ENCODE results near the gene MYL9. TPM values are rescaled to one million over a fixed set of nuclear protein-coding genes. Genes with fewer than 3 reads are reported as not detected.

MYL9 gene
- total and polyA plus RNA-seq, 2 donors (not counting 1 experiment from before 2014, with no cell fraction given): 25.4 to 457 TPM

- DNase-seq (ENCODE audit: low read depth in 2 of 2): peak; percentile 87 to 93
- peak overlapping the region; percentile 54 for H3K27ac ChIP-seq (ENCODE audit: insufficient read depth, low read length)
- H3K9ac ChIP-seq (ENCODE audit: insufficient read depth, low read length): no peak overlapping the region
- H3K79me2 ChIP-seq (ENCODE audit: control insufficient read depth, insufficient read depth, low read length): peaks cover 83% of the 10 kb centered on the region
- peaks cover 4% of the 10 kb centered on the region for H4K20me1 ChIP-seq (ENCODE audit: control insufficient read depth, extremely low read depth, insufficient read depth, low read length)
- H3K4me3 ChIP-seq (replicated peaks in 1 of 4; ENCODE audit: control extremely low read depth in 1 of 4, insufficient read depth in 1 of 4, low read depth in 3 of 4, low read length in 4 of 4): no peak overlapping the region
- H3K36me3 ChIP-seq (ENCODE audit: control insufficient read depth, insufficient read depth, low read length): peaks cover 20% of the 10 kb centered on the region
- TF ChIP-seq CTCF (conservative IDR thresholded peaks at IDR 0.05 in 1 of 2, IDR thresholded peaks at IDR 0.05 in 1 of 2; ENCODE audit: low read depth in 1 of 2, low read length in 2 of 2) (no peak), EZH2 (IDR thresholded peaks at IDR 0.05; ENCODE audit: low read length, missing control alignments) (no peak)
- no peaks in the 10 kb centered on the region for H3K27me3 ChIP-seq (ENCODE audit: control insufficient read depth, insufficient read depth, low read length)
- H3K4me1 ChIP-seq (ENCODE audit: control insufficient read depth, extremely low read depth, insufficient read depth, low read length): peaks cover 21% of the 10 kb centered on the region
- H3K9me3 ChIP-seq (ENCODE audit: control insufficient read depth, insufficient read depth, low read depth, low read length): no peaks in the 10 kb centered on the region
- no peak overlapping the region for H2AFZ ChIP-seq (ENCODE audit: low read length)
- peak overlapping the region; percentile 28 for H3K4me2 ChIP-seq (ENCODE audit: extremely low read depth, insufficient read depth, low read length)
These were observed 47.6 kb upstream of the MYL9 start for GRCh38 chr20:36493801-36494114.

GRCh38 chr20:36496707-36497669 is 44.3 kb upstream of the MYL9 start:
- Histone ChIP-seq H3K9ac (ENCODE audit: insufficient read depth, low read length) (no peak overlapping the region), H3K4me3 (replicated peaks in 1 of 4; ENCODE audit: control extremely low read depth in 1 of 4, insufficient read depth in 1 of 4, low read depth in 3 of 4, low read length in 4 of 4) (no peak overlapping the region), H3K79me2 (ENCODE audit: control insufficient read depth, insufficient read depth, low read length) (peaks cover 55% of the 10 kb centered on the region), H4K20me1 (ENCODE audit: control insufficient read depth, extremely low read depth, insufficient read depth, low read length) (no peaks in the 10 kb centered on the region), H3K27ac (ENCODE audit: insufficient read depth, low read length) (no peak overlapping the region), H2AFZ (ENCODE audit: low read length) (no peak overlapping the region), H3K9me3 (ENCODE audit: control insufficient read depth, insufficient read depth, low read depth, low read length) (no peaks in the 10 kb centered on the region), H3K36me3 (ENCODE audit: control insufficient read depth, insufficient read depth, low read length) (peaks cover 31% of the 10 kb centered on the region), H3K4me2 (ENCODE audit: extremely low read depth, insufficient read depth, low read length) (no peak overlapping the region), H3K4me1 (ENCODE audit: control insufficient read depth, extremely low read depth, insufficient read depth, low read length) (peaks cover 19% of the 10 kb centered on the region), H3K27me3 (ENCODE audit: control insufficient read depth, insufficient read depth, low read length) (no peaks in the 10 kb centered on the region)
- no peak for DNase-seq (ENCODE audit: low read depth in 2 of 2)
- TF ChIP-seq EZH2 (IDR thresholded peaks at IDR 0.05; ENCODE audit: low read length, missing control alignments) (no peak), CTCF (conservative IDR thresholded peaks at IDR 0.05 in 1 of 2, IDR thresholded peaks at IDR 0.05 in 1 of 2; ENCODE audit: low read depth in 1 of 2, low read length in 2 of 2) (no peak)

- H3K4me2 ChIP-seq (ENCODE audit: extremely low read depth, insufficient read depth, low read length): no peak overlapping the region
- H3K27me3 ChIP-seq (ENCODE audit: control insufficient read depth, insufficient read depth, low read length): no peaks in the 10 kb centered on the region
- peaks cover 31% of the 10 kb centered on the region for H3K36me3 ChIP-seq (ENCODE audit: control insufficient read depth, insufficient read depth, low read length)
- no peak overlapping the region for H2AFZ ChIP-seq (ENCODE audit: low read length)
- no peak overlapping the region for H3K4me3 ChIP-seq (replicated peaks in 1 of 4; ENCODE audit: control extremely low read depth in 1 of 4, insufficient read depth in 1 of 4, low read depth in 3 of 4, low read length in 4 of 4)
- no peaks in the 10 kb centered on the region for H4K20me1 ChIP-seq (ENCODE audit: control insufficient read depth, extremely low read depth, insufficient read depth, low read length)
- H3K9me3 ChIP-seq (ENCODE audit: control insufficient read depth, insufficient read depth, low read depth, low read length): no peaks in the 10 kb centered on the region
- TF ChIP-seq CTCF (conservative IDR thresholded peaks at IDR 0.05 in 1 of 2, IDR thresholded peaks at IDR 0.05 in 1 of 2; ENCODE audit: low read depth in 1 of 2, low read length in 2 of 2): no peak
- no peak for TF ChIP-seq EZH2 (IDR thresholded peaks at IDR 0.05; ENCODE audit: low read length, missing control alignments)
- no peak overlapping the region for H3K27ac ChIP-seq (ENCODE audit: insufficient read depth, low read length)
- peaks cover 11% of the 10 kb centered on the region for H3K4me1 ChIP-seq (ENCODE audit: control insufficient read depth, extremely low read depth, insufficient read depth, low read length)
- H3K79me2 ChIP-seq (ENCODE audit: control insufficient read depth, insufficient read depth, low read length): peaks cover 47% of the 10 kb centered on the region
- no peak overlapping the region for H3K9ac ChIP-seq (ENCODE audit: insufficient read depth, low read length)
- DNase-seq (ENCODE audit: low read depth in 2 of 2): peak in 1 of 2 donors; percentile 74
These were observed 43.5 kb upstream of the MYL9 start for GRCh38 chr20:36497856-36498255.

Measured in fibroblast of lung (primary cell).